ENCODE measurements around the gene SCYL1.

GRCh38 chr11:65584106-65584505 lies 59.2 kb downstream of the SCYL1 start:
- TF ChIP-seq RAD21 (IDR thresholded peaks at IDR 0.05) (no peak), REST (IDR thresholded peaks at IDR 0.05) (no peak), CTCF (IDR thresholded peaks at IDR 0.05; ENCODE audit: low read depth, low read length, missing input control) (no peak), FOXA2 (IDR thresholded peaks at IDR 0.05) (no peak), SP1 (IDR thresholded peaks at IDR 0.05) (no peak), MAX (IDR thresholded peaks at IDR 0.05) (no peak)
